HEK293T (cell line): ENCODE results near the gene PLA2G6.

Experiments
- BHLHE40 ChIP-seq: fragments of 450-650 bp; IDR thresholded peaks from 2 replicates; pipeline ENCODE4 v1.6.1; 2016; ENCODE audit warnings: mild to moderate bottlenecking, moderate library complexity, borderline replicate concordance
- FOXK2 ChIP-seq: fragments of 450-650 bp; IDR thresholded peaks from 2 replicates; pipeline ENCODE4 v1.6.1; 2016; ENCODE audit warnings: mild to moderate bottlenecking
- HDGF ChIP-seq: fragments of 450-650 bp; IDR thresholded peaks from 2 replicates; pipeline ENCODE4 v1.6.1; 2017; ENCODE audit warnings: antibody characterized with exemption, borderline replicate concordance
- NFRKB ChIP-seq: fragments of 450-650 bp; IDR thresholded peaks from 2 replicates; pipeline ENCODE4 v1.6.1; 2016; ENCODE audit warnings: mild to moderate bottlenecking, moderate library complexity
- SP1 ChIP-seq: fragments of 450-650 bp; IDR thresholded peaks from 2 replicates; pipeline ENCODE4 v1.6.1; 2017
- SUZ12 ChIP-seq: fragments of 450-650 bp; IDR thresholded peaks from 2 replicates; pipeline ENCODE4 v1.6.1; 2016; ENCODE audit warnings: mild to moderate bottlenecking
- TARDBP ChIP-seq: fragments of 450-650 bp; IDR thresholded peaks from 2 replicates; pipeline ENCODE4 v1.6.1; 2016
- ZNF384 ChIP-seq: fragments of 450-650 bp; IDR thresholded peaks from 2 replicates; pipeline ENCODE4 v1.6.1; 2016

DNA sequence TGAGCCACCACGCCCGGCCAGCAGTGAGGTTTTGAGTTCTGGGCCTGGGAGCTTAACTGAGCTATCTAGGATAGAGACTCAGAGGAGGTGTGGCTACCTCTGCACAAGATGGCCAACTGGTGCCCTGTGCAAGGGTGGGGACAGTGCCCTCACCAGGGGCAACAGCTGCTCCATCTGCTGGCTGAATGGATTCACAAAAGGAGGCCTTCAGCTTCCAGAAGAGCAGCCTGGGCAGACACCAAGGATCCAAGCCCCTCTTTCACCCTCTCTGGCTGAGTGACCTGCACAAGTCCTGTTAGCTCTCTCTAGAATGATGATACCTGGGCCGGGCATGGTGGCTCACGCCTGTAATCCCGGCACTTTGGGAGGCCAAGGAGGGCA is 37.6 kb downstream of the PLA2G6 start:
- TF ChIP-seq SUZ12 (no peak), HDGF (no peak), BHLHE40 (no peak), NFRKB (no peak), TARDBP (no peak), ZNF384 (no peak), SP1 (no peak), FOXK2 (no peak)
